K562 (cell line): Measurements from ENCODE around the gene ATP6V0A1. TPM values are rescaled to one million over a fixed set of nuclear protein-coding genes. Genes with fewer than 3 reads are reported as not detected.

Experiments
- ETV1 ChIP-seq: fragments of 450-650 bp; conservative IDR thresholded peaks from 2 replicates; pipeline ENCODE4 v1.6.1; 2016; ENCODE audit warnings: missing genetic modification characterization, control low read depth, low read depth, missing compliant biosample characterization
- FOXM1 ChIP-seq, 2 experiments: fragments of 450-650 bp in 1 of 2; sonication (generic) in 1 of 2; formaldehyde crosslinking in 1 of 2; IDR thresholded peaks; 2 replicates each; pipeline versions ENCODE4 v1.6.1 to v1.9.0; 2017 to 2022; ENCODE audit warnings: low read depth in 2 of 2, mild to moderate bottlenecking in 2 of 2, missing genetic modification reagents in 1 of 2, moderate library complexity in 1 of 2
- ILF3 ChIP-seq: fragments of 450-650 bp; IDR thresholded peaks from 2 replicates; pipeline ENCODE4 v1.6.1; 2018; ENCODE audit warnings: antibody characterized with exemption, mild to moderate bottlenecking, moderate library complexity, borderline replicate concordance
- POLR2G ChIP-seq: fragments of 200-400 bp; formaldehyde crosslinking; IDR thresholded peaks from 2 replicates; pipeline ENCODE4 v1.6.1; 2017; ENCODE audit warnings: low read depth, mild to moderate bottlenecking, antibody characterized with exemption, low read length, moderate library complexity
- SLC30A9 ChIP-seq: fragments of 250-450 bp; sonication (Bioruptor Pico); IDR thresholded peaks from 2 replicates; pipeline ENCODE4 v1.8.0; 2022; ENCODE audit warnings: mild to moderate bottlenecking, moderate library complexity
- TOE1 ChIP-seq, 2 experiments: fragments of 450-650 bp in 1 of 2; sonication (generic) in 1 of 2; formaldehyde crosslinking in 1 of 2; IDR thresholded peaks; 2 replicates each; pipeline versions ENCODE4 v1.7.1 to v1.8.0; 2016 to 2022; ENCODE audit warnings: borderline replicate concordance in 2 of 2, mild to moderate bottlenecking in 2 of 2, antibody characterized with exemption in 1 of 2, inconsistent platforms in 1 of 2, low read depth in 1 of 2, missing genetic modification reagents in 1 of 2, moderate library complexity in 1 of 2
- ZNF197 ChIP-seq: fragments of 200-800 bp; sonication (Bioruptor generic); IDR thresholded peaks from 2 replicates; pipeline ENCODE4 v1.6.1; 2016; ENCODE audit warnings: low read depth, missing genetic modification characterization, missing compliant biosample characterization
- ZNF23 ChIP-seq: fragments of 250-450 bp; sonication (Bioruptor Pico); IDR thresholded peaks from 2 replicates; pipeline ENCODE4 v1.4.0; 2020; ENCODE audit warnings: mild to moderate bottlenecking
- ZNF584 ChIP-seq: fragments of 200-800 bp; sonication (Bioruptor generic); IDR thresholded peaks from 2 replicates; pipeline ENCODE4 v1.6.1; 2016; ENCODE audit warnings: low read depth, mild to moderate bottlenecking, missing genetic modification characterization, missing compliant biosample characterization
- ZNF586 ChIP-seq: fragments of 450-650 bp; formaldehyde crosslinking; conservative IDR thresholded peaks from 2 replicates; pipeline ENCODE4 v1.4.0; 2020; ENCODE audit warnings: mild to moderate bottlenecking, moderate library complexity
- ZNF79 ChIP-seq: fragments of 250-450 bp; sonication (Bioruptor Pico); IDR thresholded peaks from 2 replicates; pipeline ENCODE4 v1.4.0; 2020; ENCODE audit warnings: low read depth, mild to moderate bottlenecking, moderate library complexity
- ZNF830 ChIP-seq: fragments of 250-450 bp; sonication (Bioruptor Pico); IDR thresholded peaks from 2 replicates; pipeline ENCODE4 v1.5.0; 2021; ENCODE audit warnings: mild to moderate bottlenecking
- polyA plus RNA-seq, 8 experiments: library from polyadenylated mRNA; depleted of rRNA in 4 of 8; stranded (reverse) in 5 of 8; unstranded in 3 of 8; fragments of >200 nt; fragmentation: Nextera tagmentation in 2 of 8; fragmentation: Illumina TruSeq in 1 of 8; extraction: Ambion mirVana in 2 of 8; extraction: Trizol in 1 of 8; gene quantifications; 2 replicates each; pipeline versions ENCODE4 v1.2.1 to v1.2.3, GENCODE V29; 2011 to 2014; ENCODE audit warnings: inconsistent platforms in 1 of 8, missing spikeins in 1 of 8
- total RNA-seq, 7 experiments: library from RNA; depleted of rRNA in 6 of 7; stranded (reverse); fragments of >200 nt in 6 of 7; fragmentation: Illumina TruSeq in 2 of 7; extraction: Trizol in 2 of 7; gene quantifications; 2 replicates each; pipeline versions ENCODE4 v1.2.1 to v1.2.3, GENCODE V29; 2011 to 2021; ENCODE audit warnings: low replicate concordance in 1 of 7
- TF ChIP-seq, protein P1 (sequence below): fragments of 450-650 bp; conservative IDR thresholded peaks from 2 replicates; pipeline ENCODE4 v1.6.1; 2016; ENCODE audit warnings: missing genetic modification characterization, low read depth, mild to moderate bottlenecking, control low read depth, missing compliant biosample characterization
- TF ChIP-seq, protein P2 (sequence below): sonication (generic); formaldehyde crosslinking; IDR thresholded peaks from 2 replicates; pipeline ENCODE4 v1.9.0; 2022; ENCODE audit warnings: mild to moderate bottlenecking, missing genetic modification reagents
- TF ChIP-seq, protein P3 (sequence below), 3 experiments: fragments of 200-800 bp in 1 of 3; fragments of 250-450 bp in 1 of 3; fragments of 450-650 bp in 1 of 3; sonication (Bioruptor Pico) in 1 of 3; sonication (Bioruptor generic) in 1 of 3; formaldehyde crosslinking in 1 of 3; IDR thresholded peaks; 2 replicates each; pipeline versions ENCODE4 v1.6.1 to v1.8.0; 2016 to 2022; ENCODE audit warnings: mild to moderate bottlenecking in 2 of 3, missing genetic modification characterization in 2 of 3, missing compliant biosample characterization in 1 of 3, moderate library complexity in 1 of 3
- TF ChIP-seq, protein P4 (sequence below): sonication (generic); formaldehyde crosslinking; IDR thresholded peaks from 2 replicates; pipeline ENCODE4 v1.8.1; 2023; ENCODE audit warnings: mild to moderate bottlenecking, missing genetic modification reagents

Gene ATP6V0A1
- total and polyA plus RNA-seq, 9 of the 15 experiments (the other 6 are each of a cell fraction or from before 2014, with no cell fraction given) = 11.8 to 158 (median 75.5) TPM

DNA sequence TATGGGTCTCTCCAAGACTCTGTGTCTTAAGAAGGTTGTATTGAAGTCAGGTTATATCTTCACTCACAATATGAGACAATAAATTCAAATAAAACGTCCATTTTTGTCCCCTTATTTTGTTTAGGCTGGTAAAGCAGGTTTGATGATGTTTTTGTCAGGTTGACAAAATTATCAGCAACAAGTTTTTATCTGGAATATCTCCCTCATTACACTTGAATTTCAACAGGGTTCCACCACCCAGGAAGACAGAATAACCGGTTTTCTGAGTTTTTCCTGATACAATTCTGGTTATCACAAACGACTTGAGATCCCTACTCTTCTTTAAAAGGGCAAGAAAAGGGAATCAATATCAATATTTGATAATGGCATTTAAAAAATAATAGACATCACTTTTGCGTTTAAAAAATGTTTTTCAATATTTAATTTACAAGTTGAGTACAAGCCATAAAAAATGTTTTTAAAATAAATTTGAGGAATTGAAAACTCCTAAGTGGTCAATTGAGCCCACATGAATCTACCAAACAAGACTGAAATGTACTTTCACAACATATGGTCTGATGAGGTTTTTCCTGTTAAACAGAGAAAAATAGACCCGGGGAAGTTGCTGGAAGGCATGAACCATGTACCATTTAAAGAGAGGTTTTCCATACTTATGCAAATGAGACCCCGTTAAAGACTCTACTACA lies 1.4 kb upstream of the ATP6V0A1 start (continued):
- TF ChIP-seq TOE1 (IDR thresholded peaks at IDR 0.05; ENCODE audit: borderline replicate concordance) (no peak), TOE1 (CRISPR knock-in tag; IDR thresholded peaks at IDR 0.05; ENCODE audit: borderline replicate concordance, low read depth) (no peak), POLR2G (0 out of 2 replicates have a peak, but pooled peaks have one; percentile 17), ZNF197 (peak; percentile 41; the same call in 1 of the 2 replicates), FOXM1 (IDR thresholded peaks at IDR 0.05; ENCODE audit: low read depth) (no peak), FOXM1 (CRISPR knock-in tag; IDR thresholded peaks at IDR 0.05; ENCODE audit: low read depth) (no peak), ZNF586 (no peak), ZNF79 (no peak), ZNF830 (no peak), ZNF584 (peak; percentile 51; the same call in 1 of the 2 replicates), ETV1 (tag) (no peak), ZNF23 (CRISPR knock-in tag) (no peak), ILF3 (no peak), SLC30A9 (CRISPR knock-in tag) (no peak)
- TF ChIP-seq, protein P1, sequence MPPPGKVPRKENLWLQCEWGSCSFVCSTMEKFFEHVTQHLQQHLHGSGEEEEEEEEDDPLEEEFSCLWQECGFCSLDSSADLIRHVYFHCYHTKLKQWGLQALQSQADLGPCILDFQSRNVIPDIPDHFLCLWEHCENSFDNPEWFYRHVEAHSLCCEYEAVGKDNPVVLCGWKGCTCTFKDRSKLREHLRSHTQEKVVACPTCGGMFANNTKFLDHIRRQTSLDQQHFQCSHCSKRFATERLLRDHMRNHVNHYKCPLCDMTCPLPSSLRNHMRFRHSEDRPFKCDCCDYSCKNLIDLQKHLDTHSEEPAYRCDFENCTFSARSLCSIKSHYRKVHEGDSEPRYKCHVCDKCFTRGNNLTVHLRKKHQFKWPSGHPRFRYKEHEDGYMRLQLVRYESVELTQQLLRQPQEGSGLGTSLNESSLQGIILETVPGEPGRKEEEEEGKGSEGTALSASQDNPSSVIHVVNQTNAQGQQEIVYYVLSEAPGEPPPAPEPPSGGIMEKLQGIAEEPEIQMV = no peak
- TF ChIP-seq, protein P2, sequence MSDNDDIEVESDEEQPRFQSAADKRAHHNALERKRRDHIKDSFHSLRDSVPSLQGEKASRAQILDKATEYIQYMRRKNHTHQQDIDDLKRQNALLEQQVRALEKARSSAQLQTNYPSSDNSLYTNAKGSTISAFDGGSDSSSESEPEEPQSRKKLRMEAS (CRISPR knock-in tag) = no peak
- TF ChIP-seq, protein P3, sequence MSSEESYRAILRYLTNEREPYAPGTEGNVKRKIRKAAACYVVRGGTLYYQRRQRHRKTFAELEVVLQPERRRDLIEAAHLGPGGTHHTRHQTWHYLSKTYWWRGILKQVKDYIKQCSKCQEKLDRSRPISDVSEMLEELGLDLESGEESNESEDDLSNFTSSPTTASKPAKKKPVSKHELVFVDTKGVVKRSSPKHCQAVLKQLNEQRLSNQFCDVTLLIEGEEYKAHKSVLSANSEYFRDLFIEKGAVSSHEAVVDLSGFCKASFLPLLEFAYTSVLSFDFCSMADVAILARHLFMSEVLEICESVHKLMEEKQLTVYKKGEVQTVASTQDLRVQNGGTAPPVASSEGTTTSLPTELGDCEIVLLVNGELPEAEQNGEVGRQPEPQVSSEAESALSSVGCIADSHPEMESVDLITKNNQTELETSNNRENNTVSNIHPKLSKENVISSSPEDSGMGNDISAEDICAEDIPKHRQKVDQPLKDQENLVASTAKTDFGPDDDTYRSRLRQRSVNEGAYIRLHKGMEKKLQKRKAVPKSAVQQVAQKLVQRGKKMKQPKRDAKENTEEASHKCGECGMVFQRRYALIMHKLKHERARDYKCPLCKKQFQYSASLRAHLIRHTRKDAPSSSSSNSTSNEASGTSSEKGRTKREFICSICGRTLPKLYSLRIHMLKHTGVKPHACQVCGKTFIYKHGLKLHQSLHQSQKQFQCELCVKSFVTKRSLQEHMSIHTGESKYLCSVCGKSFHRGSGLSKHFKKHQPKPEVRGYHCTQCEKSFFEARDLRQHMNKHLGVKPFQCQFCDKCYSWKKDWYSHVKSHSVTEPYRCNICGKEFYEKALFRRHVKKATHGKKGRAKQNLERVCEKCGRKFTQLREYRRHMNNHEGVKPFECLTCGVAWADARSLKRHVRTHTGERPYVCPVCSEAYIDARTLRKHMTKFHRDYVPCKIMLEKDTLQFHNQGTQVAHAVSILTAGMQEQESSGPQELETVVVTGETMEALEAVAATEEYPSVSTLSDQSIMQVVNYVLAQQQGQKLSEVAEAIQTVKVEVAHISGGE (CRISPR knock-in tag; IDR thresholded peaks at IDR 0.05) = peak in 1 of 3 experiments; percentile 21; a peak in 1 of 6 replicates
- TF ChIP-seq, protein P4, sequence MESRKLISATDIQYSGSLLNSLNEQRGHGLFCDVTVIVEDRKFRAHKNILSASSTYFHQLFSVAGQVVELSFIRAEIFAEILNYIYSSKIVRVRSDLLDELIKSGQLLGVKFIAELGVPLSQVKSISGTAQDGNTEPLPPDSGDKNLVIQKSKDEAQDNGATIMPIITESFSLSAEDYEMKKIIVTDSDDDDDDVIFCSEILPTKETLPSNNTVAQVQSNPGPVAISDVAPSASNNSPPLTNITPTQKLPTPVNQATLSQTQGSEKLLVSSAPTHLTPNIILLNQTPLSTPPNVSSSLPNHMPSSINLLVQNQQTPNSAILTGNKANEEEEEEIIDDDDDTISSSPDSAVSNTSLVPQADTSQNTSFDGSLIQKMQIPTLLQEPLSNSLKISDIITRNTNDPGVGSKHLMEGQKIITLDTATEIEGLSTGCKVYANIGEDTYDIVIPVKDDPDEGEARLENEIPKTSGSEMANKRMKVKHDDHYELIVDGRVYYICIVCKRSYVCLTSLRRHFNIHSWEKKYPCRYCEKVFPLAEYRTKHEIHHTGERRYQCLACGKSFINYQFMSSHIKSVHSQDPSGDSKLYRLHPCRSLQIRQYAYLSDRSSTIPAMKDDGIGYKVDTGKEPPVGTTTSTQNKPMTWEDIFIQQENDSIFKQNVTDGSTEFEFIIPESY (CRISPR knock-in tag) = no peak
- TF ChIP-seq, all 486 proteins: peak for 13
